RWPE2 (cell line): ENCODE measurements around the gene CCN6.

Experiments
- ATAC-seq: fragments of 200-7000 bp; cut with Tn5 transposase; 3 replicates; pipeline ENCODE4 v1.9.1; 2021; ENCODE audit warnings: low read depth
- DNase-seq: peaks from one replicate; pipeline ENCODE4 v3.0.0-alpha.2; 2020; ENCODE audit warnings: low spot score
- H3K27ac ChIP-seq: fragments of 450-650 bp; 2 replicates; pipeline ENCODE4 v1.5.1; 2017; ENCODE audit warnings: mild to moderate bottlenecking; ENCODE audit not compliant: poor library complexity, severe bottlenecking
- H3K27me3 ChIP-seq: fragments of 250-450 bp; sonication (Bioruptor Pico); 2 replicates; pipeline ENCODE4 v1.5.1; 2021; ENCODE audit warnings: mild to moderate bottlenecking, moderate library complexity; ENCODE audit not compliant: insufficient read depth, poor library complexity, severe bottlenecking
- H3K36me3 ChIP-seq: fragments of 250-450 bp; sonication (Bioruptor Pico); 2 replicates; pipeline ENCODE4 v1.5.1; 2020; ENCODE audit warnings: low read depth, mild to moderate bottlenecking, moderate library complexity
- H3K4me1 ChIP-seq: fragments of 250-450 bp; sonication (Bioruptor Pico); 2 replicates; pipeline ENCODE4 v1.5.1; 2021; ENCODE audit warnings: mild to moderate bottlenecking, moderate library complexity; ENCODE audit not compliant: insufficient read depth, poor library complexity, severe bottlenecking
- H3K4me3 ChIP-seq: fragments of 250-450 bp; sonication (Bioruptor Pico); 2 replicates; pipeline ENCODE4 v1.5.1; 2021; ENCODE audit warnings: mild to moderate bottlenecking, moderate library complexity; ENCODE audit not compliant: severe bottlenecking
- H3K9me3 ChIP-seq: fragments of 250-450 bp; sonication (Bioruptor Pico); 2 replicates; pipeline ENCODE4 v1.5.1; 2021; ENCODE audit warnings: mild to moderate bottlenecking, moderate library complexity; ENCODE audit not compliant: severe bottlenecking
- CTCF ChIP-seq: fragments of 450-650 bp; IDR thresholded peaks from one replicate; pipeline ENCODE4 v1.5.1; 2017; ENCODE audit warnings: mild to moderate bottlenecking, moderate library complexity; ENCODE audit not compliant: poor library complexity, severe bottlenecking

Gene CCN6

DNA sequence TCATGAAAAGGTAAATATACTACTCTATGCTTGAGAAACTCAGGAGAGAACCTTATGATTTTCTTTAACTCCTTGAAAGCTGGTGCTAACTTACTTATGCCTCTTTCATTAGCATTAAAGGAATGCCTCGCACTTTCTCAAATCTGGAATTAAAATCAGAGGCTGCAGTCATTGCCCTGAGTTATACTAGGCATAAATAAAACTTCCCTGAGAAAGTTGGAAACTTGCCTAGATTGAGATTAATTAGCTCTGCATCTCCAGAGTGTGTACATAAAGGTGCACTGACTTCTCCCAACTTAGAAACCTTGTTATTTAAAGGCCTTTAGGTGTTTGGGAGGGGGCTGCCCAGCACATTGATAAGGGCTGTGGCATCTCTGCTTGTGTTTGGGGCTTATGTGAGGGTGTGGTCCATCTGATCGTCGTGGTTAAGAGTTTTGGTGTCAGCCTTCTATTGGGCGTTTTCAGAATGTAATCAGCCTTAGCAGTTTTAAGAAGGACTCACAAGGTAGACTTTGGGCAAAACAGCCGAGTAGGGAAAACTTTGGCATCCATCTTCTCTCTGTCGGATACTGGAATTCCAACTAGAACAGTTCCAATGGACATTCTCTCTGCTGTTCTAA lies 32.1 kb upstream of the CCN6 start:
- Histone ChIP-seq H3K4me3 (no peak overlapping the region), H3K36me3 (no peaks in the 10 kb centered on the region), H3K27ac (no peak overlapping the region), H3K9me3 (no peaks in the 10 kb centered on the region), H3K27me3 (no peaks in the 10 kb centered on the region), H3K4me1 (no peaks in the 10 kb centered on the region)
- ATAC-seq (no peak), DNase-seq (no peak)
- TF ChIP-seq CTCF = no peak

GRCh38 chr6:112022749-112023148 lies 31.2 kb upstream of the CCN6 start:
- no peak for TF ChIP-seq CTCF
- Histone ChIP-seq H3K4me1 (no peaks in the 10 kb centered on the region), H3K9me3 (no peaks in the 10 kb centered on the region), H3K27ac (no peak overlapping the region), H3K4me3 (no peak overlapping the region), H3K27me3 (no peaks in the 10 kb centered on the region), H3K36me3 (no peaks in the 10 kb centered on the region)
- no peak for DNase-seq
- no peak for ATAC-seq

GRCh38 chr6:112024464-112024863 lies 29.4 kb upstream of the CCN6 start:
- no peak for DNase-seq
- H3K36me3 ChIP-seq = no peaks in the 10 kb centered on the region
- no peak for TF ChIP-seq CTCF
- no peaks in the 10 kb centered on the region for H3K9me3 ChIP-seq
- H3K27me3 ChIP-seq = no peaks in the 10 kb centered on the region
- ATAC-seq = no peak
- H3K27ac ChIP-seq = no peak overlapping the region
- H3K4me3 ChIP-seq = no peak overlapping the region
- H3K4me1 ChIP-seq = no peaks in the 10 kb centered on the region

GRCh38 chr6:112026933-112027332 lies 27.0 kb upstream of the CCN6 start:
- H3K27me3 ChIP-seq = no peaks in the 10 kb centered on the region
- no peak overlapping the region for H3K27ac ChIP-seq
- no peak for TF ChIP-seq CTCF
- DNase-seq (no peak), ATAC-seq (no peak)
- H3K4me3 ChIP-seq = no peak overlapping the region
- no peaks in the 10 kb centered on the region for H3K36me3 ChIP-seq
- H3K4me1 ChIP-seq = no peaks in the 10 kb centered on the region
- H3K9me3 ChIP-seq = no peaks in the 10 kb centered on the region

DNA sequence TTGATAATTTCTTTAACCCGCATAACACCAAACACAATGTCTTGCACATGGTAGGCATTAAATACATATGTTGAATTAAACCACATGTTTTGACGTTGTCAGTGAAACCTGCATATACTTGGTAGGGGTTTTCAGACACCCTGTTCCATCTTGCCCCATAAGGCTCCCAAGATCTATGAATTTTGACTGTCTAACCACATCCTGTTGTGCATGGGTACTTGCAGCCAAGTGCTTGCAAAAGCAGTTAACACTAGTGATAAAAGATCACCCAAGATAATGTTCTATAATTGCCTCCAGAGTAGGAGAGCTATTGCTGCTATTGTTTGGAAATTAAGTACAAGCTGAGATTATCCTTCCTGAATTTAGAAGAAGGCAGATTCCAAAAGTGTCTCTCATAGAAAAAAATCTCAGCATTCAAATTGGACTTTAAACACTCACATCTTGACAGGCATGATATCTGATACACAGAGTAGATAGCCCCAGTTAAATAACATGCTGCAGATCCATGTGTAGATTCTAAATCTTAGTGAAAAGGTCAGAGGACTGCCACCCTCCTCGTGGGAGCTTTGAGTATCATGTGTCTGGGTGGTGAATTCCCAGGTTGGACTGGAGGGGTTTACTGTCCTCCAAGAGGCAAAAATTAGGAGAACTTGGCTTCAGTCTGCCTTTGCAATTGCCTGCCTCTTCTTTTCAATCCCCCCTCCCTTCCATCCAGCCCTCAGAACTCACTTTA lies 25.8 kb upstream of the CCN6 start:
- Histone ChIP-seq H3K4me3 (no peak overlapping the region), H3K9me3 (no peaks in the 10 kb centered on the region), H3K4me1 (no peaks in the 10 kb centered on the region), H3K27ac (no peak overlapping the region), H3K36me3 (no peaks in the 10 kb centered on the region), H3K27me3 (no peaks in the 10 kb centered on the region)
- no peak for ATAC-seq
- no peak for TF ChIP-seq CTCF
- DNase-seq = no peak
